ENCODE measurements around the gene PSMB7.
A peak's percentile ranks its signal among the peaks of the same experiment; 100 is the strongest.

Gene PSMB7

DNA sequence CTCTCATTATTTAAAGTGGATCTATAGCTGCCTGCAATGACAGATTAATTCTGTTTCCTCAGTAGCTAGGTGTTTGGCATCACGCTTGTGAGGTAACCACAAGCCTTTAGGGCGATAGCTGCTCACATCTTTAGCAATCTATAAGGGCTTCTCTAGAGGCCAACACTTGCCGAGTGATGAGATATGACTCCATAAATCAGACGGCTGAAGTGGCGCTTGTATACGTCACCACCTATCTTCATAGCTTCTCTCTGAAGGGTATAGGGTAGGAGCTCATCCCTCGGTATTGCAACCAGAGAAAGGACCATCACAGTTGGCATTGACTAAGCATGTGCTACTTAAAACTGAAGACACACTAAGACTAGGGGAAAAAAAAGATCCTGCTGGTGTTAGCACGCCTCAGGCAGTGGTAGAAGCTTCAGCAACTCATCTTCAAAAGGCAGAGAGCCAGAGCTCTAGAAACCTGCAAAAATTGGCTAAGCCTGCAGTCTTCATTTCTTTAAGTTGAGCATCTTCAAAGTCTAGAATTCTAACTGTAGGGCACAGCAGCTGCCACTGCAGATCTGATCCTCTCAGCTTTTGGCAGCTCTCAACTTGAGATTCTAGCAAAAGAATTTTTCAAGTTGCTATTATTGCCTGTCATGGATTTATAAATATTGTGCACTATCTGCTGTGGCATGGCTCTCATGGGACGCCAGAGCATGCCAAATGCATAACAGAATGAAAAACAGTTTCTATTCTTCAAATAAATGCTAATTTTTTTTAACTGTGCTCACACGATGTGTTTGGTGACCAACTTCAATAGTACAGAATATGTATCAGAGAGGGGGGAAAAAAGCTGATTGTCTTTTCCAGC is 37.5 kb downstream of the PSMB7 start:
- no peak for DNase-seq

DNA sequence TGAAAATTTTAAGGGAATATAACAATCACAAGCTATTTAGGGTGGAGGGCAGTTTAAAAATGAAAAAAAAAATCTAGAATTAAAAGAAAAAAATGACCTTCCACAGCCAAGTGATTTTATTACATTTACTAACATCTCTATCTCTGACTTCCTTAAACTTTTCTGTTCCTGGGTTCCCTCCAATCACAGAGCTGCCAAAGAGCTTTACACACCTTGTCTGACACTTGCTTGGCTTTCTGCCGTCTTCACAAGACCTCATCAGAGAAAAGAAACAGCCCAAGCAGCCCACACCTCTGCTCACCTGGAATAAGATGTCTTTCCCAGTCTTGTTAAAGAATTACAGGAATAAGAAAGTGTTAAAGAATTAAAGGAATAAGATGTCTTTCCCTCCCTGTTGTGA is 38.9 kb downstream of the PSMB7 start:
- no peak for DNase-seq

DNA sequence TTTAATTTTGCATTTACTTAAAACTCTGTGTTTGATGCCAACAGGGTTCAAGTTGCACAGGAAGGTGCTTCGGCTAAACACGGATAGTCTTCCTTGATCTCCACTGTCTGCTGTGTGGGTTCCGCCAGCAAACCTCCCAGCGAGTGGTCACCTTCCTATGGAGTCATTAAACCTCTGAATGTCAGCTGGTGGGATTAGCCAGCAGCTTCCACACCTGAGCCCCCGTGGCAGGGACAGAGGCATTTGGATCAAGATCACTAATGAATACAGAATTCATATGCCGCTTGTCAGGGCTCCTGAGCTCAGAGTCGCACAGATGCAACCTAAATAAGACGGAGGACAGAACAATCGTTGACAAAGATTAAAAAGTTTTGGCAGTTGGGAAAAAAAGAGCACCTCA is 39.5 kb downstream of the PSMB7 start:
- DNase-seq = no peak

DNA sequence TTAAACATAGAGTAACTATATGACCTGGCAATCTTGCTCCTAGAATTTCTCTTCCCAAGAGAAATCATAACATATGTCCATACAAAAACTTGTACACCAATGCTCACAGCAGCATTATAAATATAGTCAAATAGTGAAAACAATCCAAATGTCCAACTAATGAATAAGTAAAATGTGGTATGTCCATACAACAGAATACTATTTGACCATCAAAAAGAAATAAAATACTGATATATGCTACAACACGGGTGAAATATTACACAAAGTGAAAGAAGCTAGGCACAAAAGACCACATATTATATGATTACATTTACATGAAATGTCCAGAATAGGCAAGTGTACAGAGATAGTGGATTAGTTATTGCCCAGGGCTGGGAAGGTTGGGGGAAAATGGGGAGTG is 41.4 kb downstream of the PSMB7 start:
- DNase-seq = no peak

DNA sequence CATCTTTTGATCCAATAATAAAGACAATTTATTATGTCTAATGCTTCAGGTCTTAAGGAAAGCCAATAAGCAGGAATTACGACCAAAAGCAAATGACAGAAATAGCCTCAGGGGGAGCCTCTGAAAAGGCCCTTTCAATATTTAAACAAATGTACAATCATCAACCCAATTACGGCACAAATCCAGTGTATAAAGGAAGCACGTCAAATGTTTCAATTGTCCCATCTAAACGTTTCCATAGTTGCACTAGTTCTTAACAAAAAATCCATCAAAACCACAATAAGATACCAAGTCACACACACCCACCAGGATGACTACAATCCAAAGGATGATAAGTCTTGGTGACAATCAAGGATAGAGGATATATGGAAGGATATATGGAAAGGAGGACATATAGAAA is 41.9 kb downstream of the PSMB7 start:
- no peak for DNase-seq

DNA sequence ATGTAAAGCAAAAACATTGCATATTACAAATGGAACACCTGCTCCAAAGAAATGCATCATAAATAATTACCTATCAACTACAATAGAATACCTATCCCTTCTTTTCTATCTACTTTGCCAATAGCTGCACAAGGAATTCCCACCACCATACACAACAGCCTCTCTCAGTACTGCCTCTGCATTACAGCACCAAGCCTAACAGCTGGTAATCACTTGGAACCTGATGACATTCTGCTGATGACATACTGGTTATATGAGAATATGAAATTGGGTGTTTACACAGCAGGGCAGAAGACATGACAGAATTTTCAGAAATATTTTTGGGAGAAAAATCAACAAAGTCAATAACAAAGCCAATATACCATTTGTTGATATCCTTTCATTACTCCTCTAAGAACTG is 43.2 kb downstream of the PSMB7 start:
- no peak for DNase-seq

DNA sequence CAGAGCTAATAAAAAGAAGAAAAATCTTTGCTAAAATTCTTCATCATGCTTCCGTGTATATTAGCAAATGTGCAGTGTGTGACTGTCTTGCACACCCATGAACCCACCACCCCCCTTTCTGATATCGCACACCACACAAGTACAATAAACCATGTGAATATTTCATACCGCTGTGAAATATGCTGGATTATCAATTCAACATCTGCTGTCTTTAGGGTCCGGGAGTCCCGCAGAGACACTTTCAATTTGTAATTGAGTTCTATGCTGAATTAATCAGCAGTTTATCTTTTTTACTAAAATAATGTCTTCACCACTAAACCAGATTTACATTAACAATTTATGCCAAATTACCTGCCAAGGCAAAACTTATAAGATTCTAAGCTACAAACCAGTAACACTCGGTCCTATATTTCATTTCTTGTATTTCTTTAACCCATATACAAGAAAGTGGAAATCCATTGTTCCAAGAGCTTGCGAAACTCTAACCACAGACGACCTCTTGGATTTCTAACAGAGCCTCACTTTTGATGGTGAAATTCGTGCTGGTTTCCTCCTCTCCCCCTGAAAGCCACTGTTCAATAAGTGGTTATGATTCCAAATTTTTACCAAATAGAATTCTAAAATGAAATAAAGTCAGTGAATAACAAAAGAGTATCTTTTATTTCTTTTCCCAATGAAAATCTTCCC is 44.2 kb downstream of the PSMB7 start:
- DNase-seq = no peak

DNA sequence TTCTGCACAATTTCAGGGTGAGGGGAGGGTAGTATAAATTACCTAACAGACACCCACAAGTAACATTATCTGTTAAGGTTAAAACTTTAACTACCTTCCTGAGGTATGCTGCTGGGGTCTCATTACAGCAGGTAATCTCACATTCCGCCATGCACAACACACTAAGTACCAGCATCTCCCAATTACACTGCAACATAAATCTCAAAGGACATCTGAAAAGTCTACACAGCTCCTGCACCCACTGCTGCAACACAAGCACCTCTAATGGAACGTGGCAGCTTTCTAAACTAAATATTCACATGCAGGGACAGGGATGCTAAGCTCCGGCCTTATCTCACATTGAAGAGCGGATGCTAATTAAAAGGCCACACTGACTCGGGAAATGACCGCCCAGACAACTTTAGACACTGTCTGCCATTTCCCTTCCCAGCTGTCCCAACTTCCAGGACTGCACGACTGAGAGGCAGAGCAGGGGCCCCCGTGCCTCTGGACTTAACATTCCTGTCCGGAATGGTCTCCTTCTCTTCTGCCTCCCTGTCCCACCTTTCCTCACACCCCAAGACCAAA is 45.9 kb downstream of the PSMB7 start:
- no peak for DNase-seq

DNA sequence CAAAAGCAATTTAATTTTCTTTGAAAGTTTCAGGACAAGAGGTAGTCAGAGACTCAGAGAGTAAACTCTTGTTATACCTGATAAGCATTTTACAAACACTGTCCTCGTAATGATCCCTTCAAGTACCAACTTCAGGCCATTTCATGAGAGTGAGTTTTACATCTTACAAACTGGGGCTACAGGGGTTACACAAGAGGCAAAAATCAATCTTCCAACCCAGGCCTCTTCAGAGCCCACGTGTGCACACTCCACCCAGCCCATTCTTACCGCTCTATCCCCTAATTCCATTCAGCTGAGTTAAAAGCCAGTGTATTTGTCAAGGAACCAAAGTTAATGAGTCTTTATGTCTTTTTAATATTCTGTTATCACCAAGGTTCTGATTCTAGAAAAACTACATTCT is 46.5 kb downstream of the PSMB7 start:
- DNase-seq = no peak

DNA sequence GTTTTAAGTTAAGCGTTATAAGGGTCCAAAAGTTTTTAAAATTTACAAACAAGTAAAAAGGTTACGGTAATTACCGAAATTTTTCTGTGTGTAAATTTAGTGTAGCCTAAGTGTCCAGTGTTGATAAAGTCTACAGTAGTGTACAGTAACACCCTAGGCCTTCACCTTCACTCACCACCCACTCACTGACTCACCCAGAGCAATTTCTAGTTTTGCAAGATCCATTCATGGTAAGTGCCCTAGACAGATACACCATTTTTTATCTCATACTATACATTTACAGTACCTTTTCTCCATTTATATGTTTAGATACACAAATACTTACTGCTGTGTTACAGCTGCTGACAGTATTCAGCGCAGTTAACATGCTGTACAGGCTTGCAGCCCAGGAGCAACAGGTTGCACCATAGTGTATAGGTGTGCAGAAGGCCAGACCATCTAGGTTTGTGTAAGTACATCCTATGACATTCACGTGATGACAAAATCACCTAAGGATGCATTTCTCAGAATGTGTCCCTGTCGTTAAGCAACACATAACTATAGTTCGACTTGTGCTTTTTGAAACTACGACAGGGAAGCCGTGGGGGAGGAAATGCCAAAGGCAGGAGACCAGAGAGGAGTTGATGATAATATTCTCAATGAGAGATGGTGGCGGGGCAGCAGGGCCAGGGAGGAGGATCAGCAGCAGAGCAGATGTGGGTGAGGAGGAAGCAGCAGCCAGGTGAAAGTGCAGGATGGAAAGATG is 48.6 kb downstream of the PSMB7 start:
- DNase-seq = no peak

DNA sequence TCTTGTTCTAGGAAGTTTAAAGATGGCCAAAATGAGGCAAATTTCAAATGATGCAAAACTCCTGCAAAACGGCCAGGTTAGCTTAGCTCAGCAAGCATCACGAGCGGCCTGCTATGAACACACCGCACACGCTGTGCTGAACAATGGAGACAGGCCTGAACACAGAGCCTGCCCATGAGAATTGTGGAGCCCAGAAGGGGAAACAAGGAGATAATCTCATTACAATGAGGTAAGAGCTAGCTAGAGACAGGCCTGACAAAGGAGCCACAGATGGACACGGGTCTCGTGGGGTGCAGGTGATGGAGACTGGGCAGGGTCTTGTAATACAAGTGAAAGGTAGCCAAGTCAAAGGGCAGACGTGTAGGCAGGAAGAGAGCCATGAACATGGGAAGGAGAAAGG is 50.2 kb downstream of the PSMB7 start:
- no peak for DNase-seq

DNA sequence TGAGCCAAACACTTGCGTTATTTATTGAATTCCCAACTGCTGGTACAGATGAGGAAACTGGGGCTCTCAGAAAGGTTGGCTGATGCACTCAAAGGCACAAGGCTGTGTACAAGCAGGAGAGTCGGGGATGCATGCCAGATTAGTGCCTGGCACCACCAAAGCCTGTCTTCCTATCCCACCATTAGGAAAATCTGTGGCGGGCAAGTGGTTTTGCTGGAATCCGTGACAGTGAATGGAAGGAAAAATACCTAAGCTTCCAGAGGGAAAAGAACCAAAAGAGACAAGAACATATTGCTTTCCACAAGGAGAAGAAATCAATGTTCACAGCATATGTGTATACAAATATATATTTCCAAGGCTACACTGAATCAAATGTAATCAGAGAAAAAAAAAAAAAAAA is 51.1 kb downstream of the PSMB7 start:
- no peak for DNase-seq

DNA sequence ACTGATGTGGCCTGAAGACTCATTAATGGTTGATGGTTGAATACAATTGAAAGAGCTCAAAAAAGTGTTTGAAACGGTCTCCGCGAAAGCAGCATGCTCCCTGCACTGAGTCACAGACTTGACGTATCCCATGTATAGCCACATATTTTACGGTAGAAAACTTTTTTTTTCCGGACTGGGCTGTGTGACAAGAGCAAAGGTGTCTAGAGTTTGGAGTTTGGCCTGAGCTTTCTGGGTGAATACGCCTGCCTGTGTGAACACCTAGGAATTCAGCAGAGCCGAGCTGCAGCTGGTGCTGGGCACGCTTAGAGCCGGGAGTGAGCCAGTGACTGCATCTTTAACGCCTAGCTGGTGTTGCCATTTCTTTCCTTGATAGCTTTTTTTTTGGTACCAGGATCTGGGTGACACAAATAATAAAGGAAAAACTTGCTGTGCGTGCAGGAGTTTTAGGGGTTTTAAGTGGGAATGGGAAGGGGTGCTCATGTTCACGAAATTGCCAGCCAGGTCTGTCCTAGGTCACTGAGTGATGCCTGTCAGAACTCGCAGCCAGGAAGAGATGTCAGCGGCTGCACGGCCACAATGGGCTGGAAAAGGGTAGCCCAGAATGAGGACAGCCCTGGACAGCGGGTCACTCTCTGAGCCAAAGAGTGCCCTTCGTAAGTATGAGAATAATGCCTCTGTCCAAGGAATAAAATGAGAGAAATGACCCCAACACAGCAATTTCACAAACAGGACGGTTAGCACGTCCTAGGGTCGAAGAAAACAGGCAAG is 51.7 kb downstream of the PSMB7 start:
- no peak for DNase-seq

DNA sequence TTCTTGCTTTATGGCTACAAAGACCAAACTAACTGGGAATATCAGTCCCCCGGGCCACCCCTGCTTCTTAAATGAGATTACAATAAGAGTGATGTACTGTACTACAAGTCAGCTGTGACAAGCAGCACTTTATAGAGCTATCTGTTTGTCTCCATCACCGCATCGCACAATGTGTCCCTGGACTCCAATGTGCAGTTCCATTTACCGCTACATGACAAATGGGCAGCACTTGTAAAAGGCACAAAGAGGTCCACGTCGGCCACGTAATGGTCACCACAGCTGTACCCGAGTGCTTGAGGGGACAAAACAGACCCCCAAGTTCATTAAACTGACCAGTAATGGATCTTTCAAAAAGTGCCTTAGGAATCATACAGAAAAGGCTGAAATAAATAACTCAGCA is 54.1 kb downstream of the PSMB7 start:
- no peak for DNase-seq

DNA sequence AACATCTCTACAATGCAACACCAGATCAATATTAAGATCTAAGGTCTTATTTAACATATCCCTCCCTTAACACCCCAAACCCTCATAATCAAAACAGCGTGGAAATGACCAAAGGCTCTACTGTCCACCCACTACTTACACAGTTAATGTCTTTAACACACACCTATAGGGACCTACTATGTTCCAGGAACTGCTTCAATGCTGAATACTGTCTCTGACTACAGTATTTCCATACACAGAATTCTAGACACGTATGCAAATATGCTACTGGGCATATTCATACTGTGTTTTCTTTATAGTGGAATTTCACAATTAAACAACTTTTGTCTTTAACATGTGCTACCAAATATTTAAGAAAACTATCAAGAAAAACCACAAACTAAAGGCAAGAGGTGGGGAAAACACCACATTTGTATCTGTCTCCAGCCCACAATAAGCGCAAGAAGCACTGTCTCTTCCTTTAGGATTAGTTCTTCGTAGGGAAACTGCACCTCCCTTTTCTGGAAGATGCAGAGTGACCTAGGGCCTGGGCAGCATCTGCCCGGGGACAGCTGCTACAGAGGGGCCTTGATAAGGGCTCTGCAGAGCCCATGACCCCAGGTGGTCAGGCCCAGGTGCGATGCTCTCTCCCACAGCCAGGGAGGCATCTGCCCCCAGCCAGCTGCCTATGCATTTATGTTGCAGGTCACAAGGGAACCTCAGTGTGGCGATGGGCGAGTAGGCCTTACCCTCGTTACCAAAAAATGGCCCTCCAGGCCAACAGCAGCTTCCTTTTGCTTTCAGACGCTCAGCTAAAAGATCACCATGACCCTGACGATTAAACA is 55.2 kb downstream of the PSMB7 start:
- DNase-seq = no peak

DNA sequence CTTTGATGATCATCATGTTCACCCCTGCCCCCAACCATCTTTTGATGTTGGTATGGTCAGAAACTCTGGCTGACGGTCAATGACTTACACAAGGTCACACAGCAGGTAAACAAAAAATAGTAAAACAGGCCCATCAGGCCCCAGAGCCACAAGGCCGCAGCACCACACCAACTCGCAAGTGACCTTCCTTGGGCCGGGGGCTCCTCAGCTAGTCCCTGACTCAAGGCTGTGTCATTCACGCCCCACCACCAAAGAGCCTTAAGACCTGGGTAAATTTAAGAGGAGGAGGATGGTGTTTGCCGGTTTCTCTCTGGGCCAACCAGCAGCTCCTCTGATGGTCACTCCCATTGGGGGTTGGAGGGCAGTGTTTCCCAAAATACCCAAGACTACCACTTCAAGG is 55.8 kb downstream of the PSMB7 start:
- DNase-seq = no peak

DNA sequence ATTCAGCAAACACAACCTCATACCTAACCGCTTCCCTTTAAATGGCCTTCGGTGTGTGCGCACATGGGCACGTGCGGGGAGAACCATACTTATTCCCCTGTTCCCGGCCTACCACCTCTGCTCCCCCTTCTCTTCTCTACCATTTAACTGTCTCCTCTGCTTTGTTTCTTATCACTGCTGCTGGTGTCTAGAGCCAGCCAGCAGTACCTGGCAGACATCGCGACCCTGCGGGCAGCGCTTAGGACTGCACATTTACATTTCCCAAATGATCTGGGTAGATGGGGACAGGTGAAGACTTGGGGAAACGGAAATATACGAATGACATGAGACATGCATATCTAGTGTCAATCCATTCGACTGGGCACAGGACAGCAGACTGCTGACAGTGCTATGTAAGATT is 56.6 kb downstream of the PSMB7 start:
- no peak for DNase-seq

DNA sequence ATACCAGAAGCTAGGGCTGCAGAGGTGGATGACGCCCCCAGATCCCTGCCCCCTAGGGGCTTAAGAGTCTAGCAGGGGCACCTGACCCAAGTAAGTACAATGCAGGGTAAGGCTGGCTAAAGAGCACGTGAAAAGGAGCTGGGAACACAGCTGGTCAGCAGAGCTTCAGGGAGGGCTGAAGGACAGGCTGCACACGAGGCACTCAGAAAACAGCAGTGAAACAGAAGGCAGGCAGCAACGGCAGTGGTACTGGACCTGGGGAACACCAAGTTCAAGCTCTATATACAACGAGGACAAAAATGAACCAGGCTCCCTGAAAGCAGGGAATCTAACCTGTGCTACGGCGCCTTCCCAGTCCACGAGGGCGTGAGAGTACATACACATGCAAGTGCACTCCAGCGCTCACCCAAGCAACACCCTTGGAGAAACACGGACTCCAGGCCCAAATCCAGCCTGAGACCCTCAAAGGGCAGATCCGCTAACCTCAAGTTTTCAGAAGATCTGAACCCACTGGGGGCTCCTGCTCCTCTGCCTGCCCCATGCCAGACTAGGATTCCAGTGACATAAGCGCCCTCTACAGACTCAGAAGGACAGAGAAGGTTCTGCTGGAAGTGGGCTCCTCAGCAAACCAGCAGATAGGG is 57.4 kb downstream of the PSMB7 start:
- no peak for DNase-seq

DNA sequence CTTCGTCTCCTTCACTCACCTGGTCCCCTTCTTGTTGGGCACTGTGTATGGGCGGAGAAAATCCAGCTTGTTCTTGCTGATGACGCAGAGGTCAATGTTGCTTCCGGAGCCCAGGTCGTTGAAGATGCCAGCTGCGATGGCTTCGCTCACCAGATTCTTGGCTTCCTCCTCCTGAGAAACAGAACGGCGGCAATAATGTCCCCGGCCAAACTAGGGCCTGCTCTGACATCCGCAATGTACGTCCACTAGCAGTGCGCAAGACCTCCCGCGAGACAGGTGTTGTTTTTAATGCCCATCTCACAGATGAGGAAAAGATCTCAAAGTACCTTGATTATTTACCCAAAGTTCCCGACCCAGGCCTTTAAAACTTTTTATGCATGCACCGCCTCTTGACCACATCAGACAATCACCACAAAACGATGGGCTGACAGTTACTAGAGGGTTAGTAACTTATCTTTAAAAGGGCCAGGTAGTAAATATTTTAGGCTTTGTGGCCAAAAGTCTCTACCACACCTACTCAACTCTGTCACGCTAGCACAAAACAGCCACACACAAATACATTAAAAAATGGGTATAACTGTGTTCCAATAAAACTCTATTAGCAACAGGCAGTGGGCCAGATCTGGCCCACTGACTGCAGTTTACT is 58.4 kb downstream of the PSMB7 start:
- peak; percentile 15 for DNase-seq

DNA sequence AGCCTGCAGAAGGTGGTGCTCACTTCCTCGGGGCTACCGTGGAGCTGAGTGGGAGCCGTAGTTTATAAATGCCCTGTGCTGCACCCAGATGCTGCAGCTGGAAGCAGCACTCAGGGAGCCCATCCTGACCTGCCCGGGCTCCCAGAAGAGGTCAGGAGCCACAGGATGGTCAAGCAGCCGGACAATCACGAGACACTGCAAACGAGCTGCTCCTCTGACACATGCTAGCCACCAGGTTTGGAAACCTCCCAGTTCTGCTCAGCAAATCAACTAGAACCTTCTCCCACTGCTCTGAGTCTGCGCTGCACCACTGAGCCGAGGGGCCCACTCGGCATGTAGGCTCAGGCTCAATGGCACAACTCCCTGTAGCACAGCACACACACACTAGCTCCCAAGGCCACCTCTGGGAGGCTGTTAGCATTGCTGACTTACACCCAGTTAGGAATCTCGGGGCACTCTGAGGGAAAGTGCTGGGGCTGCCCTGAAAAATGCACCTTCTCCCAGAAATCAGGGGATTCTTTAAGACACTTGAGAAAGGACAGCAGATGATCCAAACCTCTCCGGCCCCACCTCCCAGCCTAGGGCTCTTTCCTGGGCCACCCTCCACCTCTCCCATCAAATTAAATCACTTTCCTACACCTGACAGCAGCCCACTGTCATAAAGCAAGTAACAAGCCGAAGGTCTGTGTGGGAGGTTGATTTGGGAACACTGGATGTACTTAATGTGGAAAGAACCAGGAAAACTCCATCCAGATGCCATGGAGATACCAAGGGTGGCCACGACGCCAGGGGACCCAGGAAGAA is 59.1 kb downstream of the PSMB7 start:
- DNase-seq = peak; percentile 8
